HCEC 1CT (cell line): Measurements from ENCODE around the gene GRID2.
"Not testable (repeated sequence)": the region's sequence is repeated elsewhere in the genome, so short reads cannot be mapped to it uniquely, and the experiment has no call there.

ENCODE experiments used
- DNase-seq: peaks from one replicate; pipeline ENCODE4 v3.0.0-alpha.2; 2017

GRID2 gene

GRCh38 chr4:92305878-92306520 is 2.2 kb downstream of the GRID2 start:
- DNase-seq, result no peak

- no peak for DNase-seq
Observed at GRCh38 chr4:92307181-92307580, 3.4 kb downstream of the GRID2 start.

- DNase-seq, result no peak
Observed at GRCh38 chr4:92307866-92308265, 4.1 kb downstream of the GRID2 start.

- no peak for DNase-seq
Observed at GRCh38 chr4:92317047-92317446, 13.3 kb downstream of the GRID2 start.

GRCh38 chr4:92328095-92328494 is 24.3 kb downstream of the GRID2 start:
- DNase-seq, result no peak

- no peak for DNase-seq
Observed at GRCh38 chr4:92333016-92333415, 29.2 kb downstream of the GRID2 start.

GRCh38 chr4:92334716-92335350 is 31.1 kb downstream of the GRID2 start:
- DNase-seq, result no peak

- no peak for DNase-seq
Observed at GRCh38 chr4:92339676-92340075, 35.9 kb downstream of the GRID2 start.

- DNase-seq, result no peak
Observed at GRCh38 chr4:92344216-92344615, 40.5 kb downstream of the GRID2 start.

- DNase-seq, result no peak
Observed at GRCh38 chr4:92346289-92346688, 42.5 kb downstream of the GRID2 start.

GRCh38 chr4:92357966-92358365 is 54.2 kb downstream of the GRID2 start:
- no peak for DNase-seq

- DNase-seq, result no peak
Observed at GRCh38 chr4:92359491-92359890, 55.7 kb downstream of the GRID2 start.

GRCh38 chr4:92362028-92362427 is 58.3 kb downstream of the GRID2 start:
- DNase-seq, result no peak

- DNase-seq, result no peak
Observed at GRCh38 chr4:92368653-92369052, 64.9 kb downstream of the GRID2 start.

GRCh38 chr4:92381616-92382015 is 77.8 kb downstream of the GRID2 start:
- peak; percentile 56 for DNase-seq

- no peak for DNase-seq
Observed at GRCh38 chr4:92382128-92382527, 78.4 kb downstream of the GRID2 start.

GRCh38 chr4:92387459-92388069 is 83.8 kb downstream of the GRID2 start:
- peak; percentile 22 for DNase-seq

- peak; percentile 27 for DNase-seq
Observed at GRCh38 chr4:92399032-92399431, 95.3 kb downstream of the GRID2 start.

GRCh38 chr4:92403525-92403924 is 99.8 kb downstream of the GRID2 start:
- DNase-seq, result not testable (repeated sequence)

- no peak for DNase-seq
Observed at GRCh38 chr4:92406488-92406887, 102.7 kb downstream of the GRID2 start.

- no peak for DNase-seq
Observed at GRCh38 chr4:92421920-92422319, 118.2 kb downstream of the GRID2 start.

- DNase-seq, result no peak
Observed at GRCh38 chr4:92433272-92433758, 129.5 kb downstream of the GRID2 start.

GRCh38 chr4:92438722-92439121 is 135.0 kb downstream of the GRID2 start:
- not testable (repeated sequence) for DNase-seq

GRCh38 chr4:92442131-92442530 is 138.4 kb downstream of the GRID2 start:
- not testable (repeated sequence) for DNase-seq
